ENCODE data around the gene PRND.

DNA sequence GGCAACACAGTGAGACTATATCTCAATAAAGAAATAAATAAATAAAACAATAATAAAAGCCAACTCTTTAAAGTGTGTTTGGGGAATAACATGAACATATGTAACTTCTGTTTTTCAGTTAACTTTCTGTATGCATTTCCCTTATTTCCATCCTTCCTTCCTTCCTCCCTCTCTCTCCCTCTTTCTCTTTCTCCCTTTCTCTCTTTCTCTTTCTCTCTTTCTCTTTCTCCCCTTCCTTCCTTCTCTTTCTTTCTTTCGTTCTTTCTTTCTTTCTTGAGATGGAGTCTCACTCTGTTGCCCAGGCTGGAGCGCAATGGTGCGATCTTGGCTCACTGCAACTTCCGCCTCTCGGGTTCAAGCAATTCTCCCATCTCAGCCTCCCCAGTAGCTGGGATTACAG lies 48.8 kb upstream of the PRND start:
- TF ChIP-seq CTCF (IDR thresholded peaks at IDR 0.05; ENCODE audit: low read length) (no peak), EZH2phosphoT487 (IDR thresholded peaks at IDR 0.05; ENCODE audit: low read length) (no peak)

Data from MM.1S (cell line).